ENCODE measurements around the gene TBATA. TPM values are rescaled to one million over a fixed set of nuclear protein-coding genes. Genes with fewer than 3 reads are reported as not detected.

The TBATA gene
- total RNA-seq, 1 donor from 2014 or later = not detected

DNA sequence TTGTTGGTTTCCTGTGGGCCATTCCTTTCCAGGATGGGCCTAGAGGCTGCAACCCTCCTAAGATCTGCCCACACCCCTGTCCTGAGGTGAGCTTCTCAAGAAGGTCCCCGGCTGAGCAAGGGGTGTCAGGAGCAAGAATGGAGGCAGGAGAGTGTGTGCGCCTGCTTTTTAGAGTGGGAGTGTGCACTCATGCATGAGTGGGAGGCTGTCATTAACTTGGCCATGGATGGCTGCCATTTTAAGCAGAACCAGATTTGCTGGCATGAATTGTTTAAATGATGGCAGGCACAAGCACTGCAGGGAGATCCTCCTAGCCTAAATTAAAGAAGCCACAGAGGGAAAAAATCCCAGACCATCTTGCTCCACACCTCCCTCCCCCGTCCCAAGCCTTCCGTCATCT, 27.6 kb upstream of the TBATA start:
- DNase-seq (ENCODE audit: low read depth) = no peak
- Histone ChIP-seq H3K27me3 (ENCODE audit: control insufficient read depth, insufficient read depth, low read length) (peaks cover 3% of the 10 kb centered on the region), H3K36me3 (ENCODE audit: control insufficient read depth, insufficient read depth, low read length) (no peaks in the 10 kb centered on the region), H3K4me3 (ENCODE audit: low read depth, low read length) (no peak overlapping the region)
- TF ChIP-seq CTCF (IDR thresholded peaks at IDR 0.05; ENCODE audit: insufficient read depth, low read length, poor library complexity, severe bottlenecking) = no peak

- Histone ChIP-seq H3K27me3 (ENCODE audit: control insufficient read depth, insufficient read depth, low read length) (peaks cover 3% of the 10 kb centered on the region), H3K36me3 (ENCODE audit: control insufficient read depth, insufficient read depth, low read length) (no peaks in the 10 kb centered on the region), H3K4me3 (ENCODE audit: low read depth, low read length) (no peak overlapping the region)
- no peak for TF ChIP-seq CTCF (IDR thresholded peaks at IDR 0.05; ENCODE audit: insufficient read depth, low read length, poor library complexity, severe bottlenecking)
- DNase-seq (ENCODE audit: low read depth) = no peak
These were observed 26.7 kb upstream of the TBATA start for GRCh38 chr10:70811881-70812280.

GRCh38 chr10:70810967-70811366, 25.8 kb upstream of the TBATA start:
- H3K4me3 ChIP-seq (ENCODE audit: low read depth, low read length) = no peak overlapping the region
- TF ChIP-seq CTCF (IDR thresholded peaks at IDR 0.05; ENCODE audit: insufficient read depth, low read length, poor library complexity, severe bottlenecking) = no peak
- DNase-seq (ENCODE audit: low read depth) = no peak
- peaks cover 3% of the 10 kb centered on the region for H3K27me3 ChIP-seq (ENCODE audit: control insufficient read depth, insufficient read depth, low read length)
- H3K36me3 ChIP-seq (ENCODE audit: control insufficient read depth, insufficient read depth, low read length) = no peaks in the 10 kb centered on the region

DNA sequence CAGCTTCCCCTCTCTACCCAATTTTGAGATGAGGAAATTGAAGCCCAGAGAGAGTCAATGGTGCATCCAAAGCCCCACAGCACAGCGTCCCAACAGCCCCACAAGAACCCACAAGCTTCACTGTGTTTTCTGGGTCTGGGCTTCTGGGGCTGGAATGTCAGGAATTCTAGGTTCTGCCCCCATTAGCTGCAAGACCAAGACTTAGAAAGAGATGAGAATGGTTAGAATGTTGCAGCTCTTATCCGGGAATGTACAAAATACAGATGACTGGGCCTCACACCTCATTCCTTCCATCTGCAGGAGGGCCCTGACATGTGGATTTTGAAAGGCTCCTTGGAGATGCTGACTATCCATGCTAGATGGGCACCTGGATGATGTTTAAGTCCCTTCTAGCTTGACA, 24.5 kb upstream of the TBATA start:
- Histone ChIP-seq H3K36me3 (ENCODE audit: control insufficient read depth, insufficient read depth, low read length) (no peaks in the 10 kb centered on the region), H3K27me3 (ENCODE audit: control insufficient read depth, insufficient read depth, low read length) (peaks cover 3% of the 10 kb centered on the region), H3K4me3 (ENCODE audit: low read depth, low read length) (no peak overlapping the region)

DNA sequence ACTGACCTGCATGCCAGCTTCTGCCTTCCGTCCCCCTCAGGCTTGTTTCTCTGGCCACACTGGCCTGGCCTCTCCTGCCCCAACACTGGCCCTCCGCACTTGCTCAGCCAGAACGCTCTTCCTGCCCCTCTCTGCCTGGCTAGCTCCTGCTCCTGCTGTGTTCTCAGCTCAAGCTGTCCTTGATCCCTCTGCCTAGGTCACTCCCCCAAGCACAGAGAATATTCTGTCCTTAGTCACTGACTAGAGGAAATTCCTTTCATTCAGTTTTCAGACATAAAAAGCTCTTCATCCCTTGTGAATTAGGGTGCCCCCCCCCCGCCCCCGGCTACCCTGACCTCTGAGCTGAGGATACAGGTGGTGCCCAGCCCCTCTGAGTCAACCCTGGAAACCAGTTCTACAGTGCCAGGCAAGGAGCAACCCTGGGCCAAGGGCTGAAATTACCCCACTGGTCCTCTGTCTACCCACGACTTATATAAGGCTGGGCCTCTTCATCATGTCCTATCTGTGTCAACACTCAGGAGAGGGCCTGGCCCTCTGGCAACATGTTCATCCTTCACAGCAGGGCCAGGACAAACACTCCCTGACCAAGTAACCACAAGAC, 23.9 kb upstream of the TBATA start:
- no peak for TF ChIP-seq CTCF (IDR thresholded peaks at IDR 0.05; ENCODE audit: insufficient read depth, low read length, poor library complexity, severe bottlenecking)
- DNase-seq (ENCODE audit: low read depth) = no peak
- H3K36me3 ChIP-seq (ENCODE audit: control insufficient read depth, insufficient read depth, low read length) = no peaks in the 10 kb centered on the region

More for the DNA sequence above, 24.5 kb upstream of the TBATA start:
- DNase-seq (ENCODE audit: low read depth) = no peak
- TF ChIP-seq CTCF (IDR thresholded peaks at IDR 0.05; ENCODE audit: insufficient read depth, low read length, poor library complexity, severe bottlenecking) = no peak

GRCh38 chr10:70807556-70807955, 22.4 kb upstream of the TBATA start:
- H3K4me3 ChIP-seq (ENCODE audit: low read depth, low read length) = no peak overlapping the region
- peaks cover 2% of the 10 kb centered on the region for H3K27me3 ChIP-seq (ENCODE audit: control insufficient read depth, insufficient read depth, low read length)
- TF ChIP-seq CTCF (IDR thresholded peaks at IDR 0.05; ENCODE audit: insufficient read depth, low read length, poor library complexity, severe bottlenecking) = no peak
- DNase-seq (ENCODE audit: low read depth) = no peak
- H3K36me3 ChIP-seq (ENCODE audit: control insufficient read depth, insufficient read depth, low read length) = no peaks in the 10 kb centered on the region

More for the DNA sequence above, 23.9 kb upstream of the TBATA start:
- H3K4me3 ChIP-seq (ENCODE audit: low read depth, low read length) = no peak overlapping the region
- H3K27me3 ChIP-seq (ENCODE audit: control insufficient read depth, insufficient read depth, low read length) = peaks cover 3% of the 10 kb centered on the region

All from kidney epithelial cell (primary cell).